CD8-positive, alpha-beta memory T cell (primary cell): ENCODE data around the gene PVR. TPM values are rescaled to one million over a fixed set of nuclear protein-coding genes. Genes with fewer than 3 reads are reported as not detected.
"Not testable (repeated sequence)": the region's sequence is repeated elsewhere in the genome, so short reads cannot be mapped to it uniquely, and the experiment has no call there.

Source experiments
- CTCF ChIA-PET: fragments of 350-600 bp; sonication (Branson Sonifier 250); formaldehyde crosslinking; loops from one replicate; lab custom pipeline; 2021; ENCODE audit warnings: antibody characterized with exemption; lab: Charles Lee
- POLR2A ChIA-PET: fragments of 350-600 bp; sonication (Branson Sonifier 250); formaldehyde crosslinking; loops from one replicate; lab custom pipeline; 2021; ENCODE audit warnings: antibody characterized with exemption; lab: Charles Lee
- DNase-seq, 5 donors: peaks; one replicate each; pipeline versions ENCODE4 v3.0.0 to v3.0.0-alpha.2; 2020 to 2022; ENCODE audit warnings: mixed read lengths in 1 of 5
- H3K27ac ChIP-seq: one replicate; pipeline ENCODE4 v1.7.0; 2013; ENCODE audit warnings: low read depth, mild to moderate bottlenecking, low read length, moderate library complexity
- H3K27me3 ChIP-seq: 2 replicates; pipeline ENCODE4 v1.7.0; 2013; ENCODE audit warnings: low read length, mild to moderate bottlenecking; ENCODE audit not compliant: insufficient read depth, poor library complexity, severe bottlenecking
- H3K36me3 ChIP-seq: 2 replicates; pipeline ENCODE4 v1.7.0; 2013; ENCODE audit warnings: mild to moderate bottlenecking, low read length, moderate library complexity; ENCODE audit not compliant: insufficient read depth
- H3K4me1 ChIP-seq: 2 replicates; pipeline ENCODE4 v1.7.0; 2013; ENCODE audit warnings: mild to moderate bottlenecking, low read length, moderate library complexity; ENCODE audit not compliant: insufficient read depth
- H3K4me3 ChIP-seq: 2 replicates; pipeline ENCODE4 v1.7.0; 2013; ENCODE audit warnings: mild to moderate bottlenecking, low read length
- H3K9me3 ChIP-seq: 2 replicates; pipeline ENCODE4 v1.7.0; 2013; ENCODE audit warnings: mild to moderate bottlenecking, low read length
- H3K27ac Mint-ChIP-seq, 8 donors: one replicate each; pipeline ENCODE4 v1.8.0; 2020 to 2021; ENCODE audit warnings: mixed read lengths in 8 of 8, mild to moderate bottlenecking in 6 of 8, inconsistent platforms in 3 of 8, moderate library complexity in 3 of 8
- H3K27me3 Mint-ChIP-seq, 2 donors: one replicate each; pipeline ENCODE4 v1.8.0; 2020 to 2021; ENCODE audit warnings: mixed read lengths in 2 of 2, mild to moderate bottlenecking in 1 of 2, moderate library complexity in 1 of 2
- H3K36me3 Mint-ChIP-seq, 3 donors: one replicate each; pipeline ENCODE4 v1.8.0; 2020 to 2021; ENCODE audit warnings: mixed read lengths in 3 of 3, inconsistent platforms in 1 of 3, mild to moderate bottlenecking in 1 of 3
- H3K4me1 Mint-ChIP-seq, 3 donors: one replicate each; pipeline ENCODE4 v1.8.0; 2020 to 2021; ENCODE audit warnings: mixed read lengths in 3 of 3, inconsistent platforms in 1 of 3, mild to moderate bottlenecking in 1 of 3
- H3K4me3 Mint-ChIP-seq, 7 donors: one replicate each; pipeline ENCODE4 v1.8.0; 2020 to 2021; ENCODE audit warnings: mixed read lengths in 7 of 7, mild to moderate bottlenecking in 6 of 7, moderate library complexity in 4 of 7, inconsistent platforms in 2 of 7
- H3K9me3 Mint-ChIP-seq, 5 donors: one replicate each; pipeline ENCODE4 v1.8.0; 2020 to 2022; ENCODE audit warnings: mixed read lengths in 5 of 5, mild to moderate bottlenecking in 3 of 5, moderate library complexity in 2 of 5, inconsistent platforms in 1 of 5
- polyA plus RNA-seq: library from polyadenylated mRNA; unstranded; fragments of 300-500 nt; fragmentation: Illumina TruSeq; gene quantifications from one replicate; pipeline ENCODE4 v1.2.3, GENCODE V29; 2021
- total RNA-seq, 2 experiments: library from RNA; stranded (reverse); gene quantifications; one replicate each; pipeline ENCODE4 v1.2.3, GENCODE V29; 2021

PVR gene
- total and polyA plus RNA-seq, 3 experiments from 2014 or later, result 0.56 to 5.3 (median 5.2) TPM

DNA sequence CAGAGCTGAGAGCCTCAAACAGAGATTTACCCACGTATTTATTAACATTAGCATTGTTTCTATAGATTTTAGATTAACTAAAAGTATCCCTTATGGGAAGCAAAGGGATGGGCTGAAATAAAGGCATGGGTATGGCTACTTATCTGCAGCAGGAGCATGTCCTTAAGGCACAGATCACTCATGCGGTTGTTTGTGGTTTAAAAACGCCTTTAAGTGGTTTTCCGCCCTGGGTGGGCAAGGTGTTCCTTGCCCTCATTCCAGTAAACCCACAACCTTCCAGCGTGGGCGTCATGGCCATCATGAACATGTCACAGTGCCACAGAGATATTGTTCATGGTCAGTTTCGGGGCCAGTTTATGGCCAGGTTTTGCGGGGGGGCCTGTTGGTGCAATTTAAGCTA, 12.1 kb upstream of the PVR start:
- H3K4me1 Mint-ChIP-seq, H3K36me3 ChIP-seq, H3K36me3 Mint-ChIP-seq, CTCF ChIA-PET, H3K27ac ChIP-seq, H3K27ac Mint-ChIP-seq, H3K4me3 ChIP-seq, DNase-seq, POLR2A ChIA-PET, H3K9me3 ChIP-seq, H3K4me3 Mint-ChIP-seq, H3K4me1 ChIP-seq, H3K27me3 ChIP-seq: not testable (repeated sequence)
- Mint-ChIP-seq H3K9me3 (peaks cover 0 to 17% (median 2%) of the 10 kb centered on the region in 5 donors), H3K27me3 (peaks cover 11 to 23% of the 10 kb centered on the region in 2 donors)

DNA sequence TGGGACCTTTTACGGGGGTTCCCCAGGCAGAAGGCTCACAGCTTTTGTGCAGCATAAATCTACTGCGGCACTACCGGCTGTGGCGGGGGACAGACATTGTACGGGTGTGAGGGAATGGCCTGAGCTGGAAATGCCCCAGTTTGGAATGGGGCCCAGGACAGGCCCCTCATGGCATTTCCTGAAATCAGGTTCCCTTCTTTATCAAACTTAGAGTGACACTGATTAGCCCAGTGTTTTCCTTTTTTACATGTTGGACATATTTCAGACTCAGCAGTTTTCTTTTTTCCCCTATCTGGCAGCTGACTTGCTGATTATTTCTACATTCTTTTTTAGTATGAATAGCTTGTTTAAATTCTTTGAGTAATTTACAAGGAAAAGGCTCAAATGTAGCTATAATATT, 9.7 kb upstream of the PVR start:
- not testable (repeated sequence) for H3K4me1 ChIP-seq

DNA sequence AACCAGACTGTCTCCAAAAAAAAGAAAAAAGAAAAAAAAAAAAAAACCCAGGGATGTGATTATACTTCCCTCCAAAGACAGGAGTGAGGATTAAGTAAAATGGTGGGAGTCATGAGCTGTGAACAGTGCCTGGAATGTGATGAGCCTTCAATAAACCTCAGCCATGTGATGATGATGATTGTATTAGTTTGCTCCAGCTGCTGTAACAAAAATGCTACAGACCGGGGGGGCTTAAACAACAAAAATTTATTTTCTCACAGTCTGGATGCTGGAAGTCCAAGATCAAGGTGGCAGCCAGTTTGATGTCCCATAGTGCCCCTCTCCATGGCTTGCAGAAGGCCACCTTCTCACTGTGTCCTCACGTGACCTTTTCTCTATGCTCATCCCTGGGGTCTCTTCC, 8.9 kb upstream of the PVR start:
- CTCF ChIA-PET, result no interaction called here
- Histone ChIP-seq H3K27ac (no peak overlapping the region), H3K4me1 (no peaks in the 10 kb centered on the region), H3K4me3 (no peak overlapping the region), H3K27me3 (no peaks in the 10 kb centered on the region), H3K36me3 (no peaks in the 10 kb centered on the region), H3K9me3 (no peaks in the 10 kb centered on the region)
- Mint-ChIP-seq H3K9me3 (peaks cover 0 to 7% (median 0%) of the 10 kb centered on the region in 5 donors), H3K36me3 (no peaks in the 10 kb centered on the region), H3K27ac (no peak overlapping the region), H3K27me3 (peaks cover 5 to 22% of the 10 kb centered on the region in 2 donors), H3K4me3 (no peak overlapping the region), H3K4me1 (no peaks in the 10 kb centered on the region)
- no peak for DNase-seq
- POLR2A ChIA-PET, result no interaction called here

More for the DNA sequence above, 9.7 kb upstream of the PVR start:
- H3K9me3 Mint-ChIP-seq, H3K27ac Mint-ChIP-seq, POLR2A ChIA-PET, H3K9me3 ChIP-seq, H3K4me3 ChIP-seq, H3K36me3 Mint-ChIP-seq, CTCF ChIA-PET, H3K27ac ChIP-seq, DNase-seq, H3K36me3 ChIP-seq, H3K4me3 Mint-ChIP-seq, H3K27me3 ChIP-seq, H3K4me1 Mint-ChIP-seq: not testable (repeated sequence)
- peaks cover 6 to 19% of the 10 kb centered on the region in 2 donors for H3K27me3 Mint-ChIP-seq

DNA sequence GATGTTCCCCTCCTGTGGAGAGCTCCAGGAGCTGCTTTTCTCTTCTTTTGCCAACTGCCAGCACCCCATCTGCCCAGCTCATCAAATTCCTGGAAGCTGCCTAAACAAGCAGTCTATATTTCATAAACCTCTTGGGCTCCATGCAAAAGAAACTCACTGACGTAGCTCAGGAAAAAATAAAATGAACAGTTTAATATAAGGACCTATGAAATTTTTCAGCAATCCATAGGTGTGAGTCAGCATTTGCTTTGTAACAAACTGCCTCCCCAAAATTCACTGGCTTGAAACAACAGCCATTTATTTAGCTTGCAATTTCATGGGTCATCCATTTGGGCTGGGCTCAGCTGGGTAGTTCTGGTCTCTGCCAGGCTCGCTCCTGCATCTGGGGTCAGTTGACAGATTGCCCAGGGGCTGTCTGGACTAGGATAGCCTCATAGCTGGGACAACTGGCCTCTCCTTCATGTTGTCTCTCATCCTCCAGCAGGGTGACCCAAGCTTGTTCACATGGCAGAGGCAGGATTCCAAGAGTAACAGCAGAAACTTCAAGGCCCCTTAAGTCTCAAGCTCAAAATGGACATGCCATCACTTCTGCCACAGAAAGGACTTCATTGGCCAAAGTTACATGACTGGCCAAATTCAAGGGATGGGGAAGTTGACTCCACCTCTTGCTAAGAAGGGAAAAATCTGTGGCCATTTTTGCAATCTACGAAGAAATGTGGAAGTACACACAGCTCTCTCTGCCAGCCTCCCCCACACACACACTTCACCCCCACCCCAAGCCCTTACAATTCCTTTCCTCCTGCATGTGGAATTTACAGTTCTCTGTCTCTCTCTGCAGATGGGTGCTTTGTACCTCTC, 7.9 kb upstream of the PVR start:
- Histone ChIP-seq H3K36me3 (no peaks in the 10 kb centered on the region), H3K4me1 (no peaks in the 10 kb centered on the region), H3K9me3 (no peaks in the 10 kb centered on the region), H3K27ac (no peak overlapping the region), H3K27me3 (no peaks in the 10 kb centered on the region), H3K4me3 (no peak overlapping the region)
- Mint-ChIP-seq H3K9me3 (peaks cover 0 to 7% (median 0%) of the 10 kb centered on the region in 5 donors), H3K4me1 (no peaks in the 10 kb centered on the region), H3K27me3 (peaks cover 6 to 19% of the 10 kb centered on the region in 2 donors), H3K36me3 (no peaks in the 10 kb centered on the region), H3K27ac (no peak overlapping the region), H3K4me3 (no peak overlapping the region)
- ChIA-PET POLR2A (no interaction called here), CTCF (no interaction called here)
- DNase-seq, result no peak

DNA sequence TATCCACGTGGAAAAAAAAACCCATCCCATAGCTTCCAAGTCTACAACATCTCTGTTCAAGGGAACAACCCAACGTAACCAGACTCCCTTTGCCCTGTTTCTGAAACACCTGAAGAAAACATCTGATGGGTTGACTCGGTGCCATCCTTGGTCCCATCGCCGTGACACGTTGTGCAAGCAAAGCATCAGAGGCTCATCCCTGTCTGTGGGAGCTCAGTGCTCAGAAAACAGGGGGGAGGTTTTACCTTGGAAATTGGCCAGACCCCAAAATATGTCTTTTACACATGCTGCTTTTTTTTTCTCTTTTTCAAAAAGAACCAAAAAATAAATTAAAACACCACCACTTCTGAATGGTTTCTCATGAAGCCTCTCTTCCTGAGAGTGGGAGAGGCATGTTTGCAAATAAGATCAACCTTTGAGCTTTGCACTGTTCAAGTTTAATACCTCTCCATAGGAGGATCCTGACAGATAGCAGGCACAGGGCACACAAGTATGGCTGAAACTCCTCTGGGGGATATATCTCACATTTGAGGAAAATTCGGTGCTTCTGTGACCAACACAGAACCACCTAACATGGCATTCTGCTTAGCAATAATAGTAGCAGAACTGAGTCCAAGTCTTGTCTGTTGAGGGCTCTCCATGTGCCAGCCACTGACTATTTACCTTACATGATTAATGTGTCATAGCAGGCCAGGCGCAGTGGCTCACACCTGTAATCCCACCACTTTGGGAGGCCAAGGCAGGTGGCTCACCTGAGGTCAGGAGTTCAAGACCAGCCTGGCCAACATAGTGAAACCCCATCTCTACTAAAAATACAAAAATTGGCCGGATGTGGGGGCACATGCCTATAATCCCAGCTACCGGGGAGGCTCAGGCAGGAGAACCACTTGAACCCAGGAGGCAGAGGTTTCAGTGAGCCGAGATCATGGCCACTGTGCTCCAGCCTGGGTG, 7.0 kb upstream of the PVR start:
- Histone ChIP-seq H3K4me1 (no peaks in the 10 kb centered on the region), H3K27me3 (no peaks in the 10 kb centered on the region), H3K4me3 (no peak overlapping the region), H3K27ac (no peak overlapping the region), H3K9me3 (no peaks in the 10 kb centered on the region), H3K36me3 (no peaks in the 10 kb centered on the region)
- ChIA-PET POLR2A (no interaction called here), CTCF (no interaction called here)
- H3K4me1 Mint-ChIP-seq, result no peaks in the 10 kb centered on the region
- H3K9me3 Mint-ChIP-seq, result peaks cover 0 to 7% (median 0%) of the 10 kb centered on the region in 5 donors
- H3K4me3 Mint-ChIP-seq, result no peak overlapping the region
- peak overlapping the region in 1 of 8 donors; percentile 68 for H3K27ac Mint-ChIP-seq
- H3K27me3 Mint-ChIP-seq, result peaks cover 6 to 23% of the 10 kb centered on the region in 2 donors
- H3K36me3 Mint-ChIP-seq, result no peaks in the 10 kb centered on the region
- no peak for DNase-seq

DNA sequence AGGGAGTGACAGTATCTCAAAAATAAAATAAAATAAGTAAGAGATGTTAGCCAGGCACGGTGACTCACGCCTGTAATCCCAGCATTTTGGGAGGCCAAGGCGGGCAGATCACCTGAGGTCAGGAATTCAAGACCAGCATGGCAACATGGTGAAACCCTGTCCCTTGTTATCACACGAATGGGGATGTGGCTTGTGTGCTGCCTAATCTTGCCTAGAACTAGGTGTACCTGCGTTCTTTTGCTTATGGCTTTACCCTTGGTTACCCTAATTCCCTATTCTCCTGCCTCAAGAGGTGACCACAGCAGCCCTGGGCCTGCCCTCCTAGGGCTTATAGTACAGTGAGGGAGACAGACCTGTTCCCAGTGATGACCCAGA, 6.3 kb upstream of the PVR start:
- Histone ChIP-seq H3K9me3 (no peaks in the 10 kb centered on the region), H3K27ac (no peak overlapping the region), H3K36me3 (no peaks in the 10 kb centered on the region), H3K27me3 (no peaks in the 10 kb centered on the region), H3K4me1 (no peaks in the 10 kb centered on the region), H3K4me3 (no peak overlapping the region)
- H3K4me3 Mint-ChIP-seq, result no peak overlapping the region
- ChIA-PET CTCF (no interaction called here), POLR2A (no interaction called here)
- DNase-seq, result no peak
- H3K27me3 Mint-ChIP-seq, result peaks cover 6 to 25% of the 10 kb centered on the region in 2 donors
- no peak overlapping the region for H3K27ac Mint-ChIP-seq
- no peaks in the 10 kb centered on the region for H3K36me3 Mint-ChIP-seq
- H3K4me1 Mint-ChIP-seq, result no peaks in the 10 kb centered on the region
- peaks cover 0 to 7% (median 0%) of the 10 kb centered on the region in 5 donors for H3K9me3 Mint-ChIP-seq

DNA sequence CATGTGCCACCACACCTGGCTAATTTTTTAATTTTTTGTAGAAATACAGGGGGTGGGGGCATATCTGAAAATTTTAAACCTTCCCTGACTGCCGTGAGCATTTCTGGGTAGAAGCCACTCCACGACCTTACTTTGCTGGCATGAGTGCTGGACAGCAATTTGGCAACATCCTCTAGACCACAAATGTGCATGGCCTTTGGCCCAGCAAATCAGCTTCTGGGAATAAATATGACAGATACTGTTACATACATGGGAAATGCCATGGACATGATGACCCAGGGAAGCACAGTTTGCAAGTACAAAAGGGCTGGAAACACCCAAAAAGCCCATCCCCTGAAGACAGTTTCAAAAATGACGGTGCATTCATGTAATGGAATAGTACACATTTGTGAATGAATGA, 3.2 kb upstream of the PVR start:
- no peak overlapping the region for H3K4me3 ChIP-seq
- peaks cover 5 to 22% of the 10 kb centered on the region in 2 donors for H3K27me3 Mint-ChIP-seq
- ChIA-PET CTCF (no interaction called here), POLR2A (no interaction called here)
- H3K27me3 ChIP-seq, result no peaks in the 10 kb centered on the region
- H3K9me3 Mint-ChIP-seq, result no peaks in the 10 kb centered on the region
- no peak overlapping the region for H3K27ac ChIP-seq
- no peaks in the 10 kb centered on the region for H3K4me1 ChIP-seq
- H3K4me3 Mint-ChIP-seq, result no peak overlapping the region
- DNase-seq, result no peak
- H3K4me1 Mint-ChIP-seq, result peaks cover 0 to 2% (median 0%) of the 10 kb centered on the region in 3 donors
- no peaks in the 10 kb centered on the region for H3K36me3 ChIP-seq
- no peaks in the 10 kb centered on the region for H3K36me3 Mint-ChIP-seq
- H3K27ac Mint-ChIP-seq, result no peak overlapping the region
- H3K9me3 ChIP-seq, result no peaks in the 10 kb centered on the region
